Naive B cell (primary cell): ENCODE data around the gene LAMC1. TPM values are rescaled to one million over a fixed set of nuclear protein-coding genes. Genes with fewer than 3 reads are reported as not detected.
"Not testable (repeated sequence)": the region's sequence is repeated elsewhere in the genome, so short reads cannot be mapped to it uniquely, and the experiment has no call there.

ENCODE experiments used
- ATAC-seq, 2 donors: fragments of 150-1000 bp; cut with Tn5 transposase; 2 replicates each; pipeline ENCODE4 v1.10.0; 2021; ENCODE audit warnings: low read depth in 2 of 2, mild to moderate bottlenecking in 2 of 2, moderate library complexity in 2 of 2
- DNase-seq: peaks from one replicate; pipeline ENCODE4 v3.0.0; 2022
- H3K27ac Mint-ChIP-seq, 6 donors: one replicate each; pipeline ENCODE4 v1.8.0; 2020 to 2022; ENCODE audit warnings: mild to moderate bottlenecking in 6 of 6, mixed read lengths in 6 of 6, moderate library complexity in 5 of 6, inconsistent platforms in 2 of 6
- H3K27me3 Mint-ChIP-seq, 3 donors: one replicate each; pipeline ENCODE4 v1.8.0; 2021 to 2022; ENCODE audit warnings: mixed read lengths in 3 of 3, mild to moderate bottlenecking in 1 of 3
- H3K36me3 Mint-ChIP-seq, 2 donors: one replicate each; pipeline ENCODE4 v1.8.0; 2020 to 2022; ENCODE audit warnings: mixed read lengths in 2 of 2, inconsistent platforms in 1 of 2, mild to moderate bottlenecking in 1 of 2
- H3K4me1 Mint-ChIP-seq, 3 donors: one replicate each; pipeline ENCODE4 v1.8.0; 2020 to 2022; ENCODE audit warnings: mixed read lengths in 3 of 3, inconsistent platforms in 1 of 3, mild to moderate bottlenecking in 1 of 3, moderate library complexity in 1 of 3
- H3K4me3 Mint-ChIP-seq, 8 donors: one replicate each; pipeline ENCODE4 v1.8.0; 2020 to 2022; ENCODE audit warnings: mild to moderate bottlenecking in 8 of 8, mixed read lengths in 8 of 8, moderate library complexity in 8 of 8, inconsistent platforms in 2 of 8
- H3K9me3 Mint-ChIP-seq, 7 donors: one replicate each; pipeline ENCODE4 v1.8.0; 2020 to 2022; ENCODE audit warnings: mixed read lengths in 7 of 7, mild to moderate bottlenecking in 5 of 7, inconsistent platforms in 2 of 7, moderate library complexity in 1 of 7
- polyA plus RNA-seq, 6 donors: library from polyadenylated mRNA; unstranded; fragments of 300-500 nt; fragmentation: Illumina TruSeq; gene quantifications; one replicate each; pipeline ENCODE4 v1.2.3, GENCODE V29; 2021; ENCODE audit warnings: low read depth in 6 of 6

The LAMC1 gene
- polyA plus RNA-seq, 6 donors from 2014 or later = 5.9 to 17.6 (median 13.5) TPM

GRCh38 chr1:183065168-183065706, 42.0 kb downstream of the LAMC1 start:
- Mint-ChIP-seq H3K4me1 (peaks cover 12 to 14% (median 13%) of the 10 kb centered on the region in 3 donors), H3K36me3 (peaks cover 5 to 7% of the 10 kb centered on the region in 2 donors), H3K27me3 (no peaks in the 10 kb centered on the region), H3K9me3 (peaks cover 0 to 7% (median 2%) of the 10 kb centered on the region in 7 donors), H3K4me3 (no peak overlapping the region), H3K27ac (no peak overlapping the region)
- DNase-seq (no peak), ATAC-seq (no peak)

GRCh38 chr1:183066432-183066831, 43.2 kb downstream of the LAMC1 start:
- H3K27me3 Mint-ChIP-seq, H3K9me3 Mint-ChIP-seq, ATAC-seq, DNase-seq, H3K27ac Mint-ChIP-seq, H3K36me3 Mint-ChIP-seq, H3K4me3 Mint-ChIP-seq: not testable (repeated sequence)
- H3K4me1 Mint-ChIP-seq = peaks cover 24 to 26% (median 25%) of the 10 kb centered on the region in 3 donors

DNA sequence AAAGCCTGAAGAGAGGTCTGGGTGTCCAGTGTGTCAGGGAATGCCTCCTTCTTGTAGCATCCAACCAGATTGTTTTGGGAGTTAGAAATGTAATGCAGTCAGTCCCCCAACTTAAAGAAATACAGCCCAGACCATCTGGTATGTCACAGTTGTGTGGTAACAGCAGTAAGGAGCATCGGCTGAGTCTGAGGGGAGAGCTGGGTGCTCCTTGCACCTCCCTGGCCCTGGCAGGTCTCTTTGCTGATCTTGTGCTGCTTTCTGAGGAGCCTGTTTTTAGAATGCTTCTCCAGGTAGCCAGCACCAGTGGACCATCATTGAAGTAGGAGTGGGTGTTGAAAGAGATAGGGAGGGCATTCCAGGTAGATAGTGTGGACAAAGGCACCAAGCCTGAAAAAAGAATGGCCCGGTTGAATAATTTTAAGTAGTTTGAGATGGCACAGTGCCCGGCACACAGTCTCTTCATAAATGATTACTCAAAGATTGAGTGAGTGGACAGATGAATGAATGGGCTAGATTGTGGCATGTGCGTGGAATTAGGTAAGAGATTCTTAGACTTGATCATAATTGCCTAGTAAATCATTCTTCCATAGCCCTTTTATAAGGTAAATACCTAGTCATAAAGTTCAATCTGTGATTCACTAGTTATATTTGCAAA, 46.5 kb downstream of the LAMC1 start:
- H3K9me3 Mint-ChIP-seq = peaks cover 0 to 7% (median 2%) of the 10 kb centered on the region in 7 donors
- no peaks in the 10 kb centered on the region for H3K27me3 Mint-ChIP-seq
- DNase-seq (no peak), ATAC-seq (no peak)
- H3K4me1 Mint-ChIP-seq = peaks cover 36 to 47% (median 45%) of the 10 kb centered on the region in 3 donors
- peak overlapping the region in 4 of 6 donors; percentile 12 to 81 (median 53) for H3K27ac Mint-ChIP-seq
- H3K36me3 Mint-ChIP-seq = peaks cover 5 to 7% of the 10 kb centered on the region in 2 donors
- H3K4me3 Mint-ChIP-seq = peak overlapping the region in 1 of 8 donors; percentile 67

GRCh38 chr1:183070234-183070922, 47.2 kb downstream of the LAMC1 start:
- no peak for ATAC-seq
- peaks cover 0 to 7% (median 0%) of the 10 kb centered on the region in 7 donors for H3K9me3 Mint-ChIP-seq
- peaks cover 36 to 50% (median 45%) of the 10 kb centered on the region in 3 donors for H3K4me1 Mint-ChIP-seq
- H3K36me3 Mint-ChIP-seq = peaks cover 0 to under 1% of the 10 kb centered on the region in 2 donors
- no peak for DNase-seq
- H3K4me3 Mint-ChIP-seq = peak overlapping the region in 6 of 8 donors; percentile 10 to 77 (median 60)
- H3K27me3 Mint-ChIP-seq = no peaks in the 10 kb centered on the region
- H3K27ac Mint-ChIP-seq = peak overlapping the region in 5 of 6 donors; percentile 12 to 84 (median 70)

GRCh38 chr1:183070923-183071618, 47.9 kb downstream of the LAMC1 start:
- H3K4me3 Mint-ChIP-seq = peak overlapping the region in 7 of 8 donors; percentile 3 to 77 (median 55)
- H3K4me1 Mint-ChIP-seq = peaks cover 36 to 57% (median 49%) of the 10 kb centered on the region in 3 donors
- ATAC-seq (peak; percentile 75 to 77), DNase-seq (peak; percentile 15)
- no peaks in the 10 kb centered on the region for H3K36me3 Mint-ChIP-seq
- H3K27me3 Mint-ChIP-seq = no peaks in the 10 kb centered on the region
- H3K27ac Mint-ChIP-seq = peak overlapping the region; percentile 0 to 84 (median 39)
- peaks cover 0 to 6% (median 0%) of the 10 kb centered on the region in 7 donors for H3K9me3 Mint-ChIP-seq

DNA sequence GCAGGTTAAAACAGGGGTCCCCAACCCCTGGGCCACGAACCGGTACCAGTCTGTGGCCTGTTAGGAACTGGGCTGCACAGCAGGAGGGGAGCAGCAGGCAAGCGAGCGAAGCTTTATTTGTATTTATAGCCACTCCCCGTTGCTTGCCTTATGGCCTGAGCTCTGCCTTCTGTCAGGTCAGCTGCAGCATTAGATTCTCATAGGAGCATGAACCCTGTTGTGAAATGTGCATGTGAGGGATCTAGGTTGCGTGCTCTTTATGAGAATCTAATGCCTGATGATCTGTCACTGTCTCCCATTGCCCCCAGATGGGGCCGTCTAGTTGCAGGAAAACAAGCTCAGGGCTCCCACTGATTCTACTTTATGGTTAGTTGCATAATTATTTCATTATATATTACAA, 49.4 kb downstream of the LAMC1 start:
- Mint-ChIP-seq H3K4me1 (peaks cover 41 to 64% (median 53%) of the 10 kb centered on the region in 3 donors), H3K27ac (peak overlapping the region in 2 of 6 donors; percentile 38 to 56)

DNA sequence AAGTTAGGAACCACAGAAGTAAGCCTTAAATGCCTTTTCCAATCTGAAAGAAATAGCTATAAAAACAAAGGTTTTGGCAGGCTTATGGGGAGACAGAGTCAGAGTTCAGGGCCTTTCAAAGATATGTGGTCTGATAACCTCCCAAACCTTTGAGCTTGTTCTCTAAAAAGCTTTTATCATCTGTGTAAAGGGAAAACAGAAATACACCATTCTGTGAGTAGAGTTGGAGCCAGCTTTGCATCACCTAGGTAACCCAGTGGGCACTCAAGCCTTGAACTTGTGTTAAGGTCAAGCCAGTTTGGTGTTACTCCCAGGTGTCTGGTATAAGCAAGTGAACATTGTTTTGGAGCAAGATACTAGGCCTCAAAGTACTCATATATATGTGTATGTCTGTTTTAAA, 50.1 kb downstream of the LAMC1 start:
- no peaks in the 10 kb centered on the region for H3K36me3 Mint-ChIP-seq
- no peak for ATAC-seq

More for the DNA sequence above, 49.4 kb downstream of the LAMC1 start:
- not testable (repeated sequence) for DNase-seq, ATAC-seq, H3K36me3 Mint-ChIP-seq, H3K9me3 Mint-ChIP-seq, H3K4me3 Mint-ChIP-seq, H3K27me3 Mint-ChIP-seq

GRCh38 chr1:183074215-183074614, 51.0 kb downstream of the LAMC1 start:
- DNase-seq (no peak), ATAC-seq (no peak)
- no peak overlapping the region for H3K27ac Mint-ChIP-seq
- H3K27me3 Mint-ChIP-seq = no peaks in the 10 kb centered on the region
- H3K4me3 Mint-ChIP-seq = no peak overlapping the region
- peaks cover 39 to 61% (median 53%) of the 10 kb centered on the region in 3 donors for H3K4me1 Mint-ChIP-seq
- H3K36me3 Mint-ChIP-seq = no peaks in the 10 kb centered on the region
- no peaks in the 10 kb centered on the region for H3K9me3 Mint-ChIP-seq

More for the DNA sequence above, 50.1 kb downstream of the LAMC1 start:
- Mint-ChIP-seq H3K9me3 (no peaks in the 10 kb centered on the region), H3K27me3 (no peaks in the 10 kb centered on the region), H3K4me3 (no peak overlapping the region), H3K4me1 (peaks cover 41 to 64% (median 56%) of the 10 kb centered on the region in 3 donors), H3K27ac (peak overlapping the region in 1 of 6 donors; percentile 36)
- no peak for DNase-seq

GRCh38 chr1:183075861-183076260, 52.6 kb downstream of the LAMC1 start:
- DNase-seq (no peak), ATAC-seq (no peak)
- Mint-ChIP-seq H3K36me3 (no peaks in the 10 kb centered on the region), H3K4me3 (no peak overlapping the region), H3K4me1 (peaks cover 30 to 44% (median 42%) of the 10 kb centered on the region in 3 donors), H3K9me3 (no peaks in the 10 kb centered on the region), H3K27me3 (no peaks in the 10 kb centered on the region), H3K27ac (peak overlapping the region in 1 of 6 donors; percentile 23)

DNA sequence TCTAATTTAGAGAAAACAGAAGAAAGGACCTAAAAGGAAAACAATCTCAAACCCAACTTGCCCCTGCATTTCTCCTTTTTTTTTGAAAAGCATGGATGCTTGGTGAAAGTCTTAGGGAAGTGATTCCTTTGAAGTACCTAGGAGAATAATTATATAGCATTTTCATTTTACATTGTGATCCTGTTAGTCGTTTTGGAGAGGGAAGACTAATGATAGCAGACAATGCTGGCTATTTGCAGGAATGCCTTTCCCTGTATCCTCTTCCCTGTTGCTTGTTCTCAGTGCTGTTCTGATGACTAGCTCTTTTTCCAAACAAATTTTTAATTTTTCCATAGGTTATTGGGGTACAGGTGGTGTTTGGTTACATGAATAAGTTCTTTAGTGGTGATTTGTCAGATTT, 53.9 kb downstream of the LAMC1 start:
- no peak overlapping the region for H3K4me3 Mint-ChIP-seq
- H3K9me3 Mint-ChIP-seq = no peaks in the 10 kb centered on the region
- no peak for DNase-seq
- H3K27ac Mint-ChIP-seq = no peak overlapping the region
- ATAC-seq = no peak
- peaks cover 0 to 7% of the 10 kb centered on the region in 2 donors for H3K36me3 Mint-ChIP-seq
- H3K27me3 Mint-ChIP-seq = no peaks in the 10 kb centered on the region
- H3K4me1 Mint-ChIP-seq = peaks cover 21 to 40% (median 37%) of the 10 kb centered on the region in 3 donors

- no peaks in the 10 kb centered on the region for H3K27me3 Mint-ChIP-seq
- ATAC-seq (no peak), DNase-seq (no peak)
- H3K4me3 Mint-ChIP-seq = no peak overlapping the region
- peaks cover 0 to 8% of the 10 kb centered on the region in 2 donors for H3K36me3 Mint-ChIP-seq
- peak overlapping the region in 1 of 6 donors; percentile 42 for H3K27ac Mint-ChIP-seq
- no peaks in the 10 kb centered on the region for H3K9me3 Mint-ChIP-seq
- H3K4me1 Mint-ChIP-seq = peaks cover 19 to 33% (median 32%) of the 10 kb centered on the region in 3 donors
Measured at GRCh38 chr1:183079712-183080388, 56.6 kb downstream of the LAMC1 start.

- H3K4me1 Mint-ChIP-seq = peaks cover 25 to 35% (median 33%) of the 10 kb centered on the region in 3 donors
- no peaks in the 10 kb centered on the region for H3K27me3 Mint-ChIP-seq
- no peak for ATAC-seq
Measured at GRCh38 chr1:183080406-183080805, 57.2 kb downstream of the LAMC1 start.

More at GRCh38 chr1:183080406-183080805, 57.2 kb downstream of the LAMC1 start:
- DNase-seq = no peak
- no peak overlapping the region for H3K4me3 Mint-ChIP-seq
- H3K36me3 Mint-ChIP-seq = peaks cover 0 to 8% of the 10 kb centered on the region in 2 donors
- peak overlapping the region in 1 of 6 donors; percentile 42 for H3K27ac Mint-ChIP-seq
- H3K9me3 Mint-ChIP-seq = no peaks in the 10 kb centered on the region
